ENCODE measurements around the gene EFEMP1. TPM values are rescaled to one million over a fixed set of nuclear protein-coding genes. Genes with fewer than 3 reads are reported as not detected.

Gene EFEMP1
- total RNA-seq, 1 donor = 1,564 TPM

- no peak for DNase-seq (ENCODE audit: insufficient read length, low spot score, missing footprints)
- H3K4me3 ChIP-seq (ENCODE audit: insufficient read depth, low read length) = no peak overlapping the region
- H3K4me2 ChIP-seq (ENCODE audit: insufficient read depth, low read length) = no peak overlapping the region
- no peaks in the 10 kb centered on the region for H3K27me3 ChIP-seq (ENCODE audit: insufficient read depth, low read length)
- no peaks in the 10 kb centered on the region for H4K20me1 ChIP-seq (ENCODE audit: insufficient read depth, low read length)
- H3K4me1 ChIP-seq (ENCODE audit: insufficient read depth, low read length) = peaks cover 73% of the 10 kb centered on the region
- H3K27ac ChIP-seq (ENCODE audit: low read depth, low read length) = peak overlapping the region; percentile 57
- TF ChIP-seq CTCF (IDR thresholded peaks at IDR 0.05; ENCODE audit: extremely low read depth, low read depth, low read length) = no peak
- H3K9me3 ChIP-seq (ENCODE audit: low read depth, low read length) = no peaks in the 10 kb centered on the region
- H3K36me3 ChIP-seq (ENCODE audit: insufficient read depth, low read length) = peaks cover 45% of the 10 kb centered on the region
- peaks cover 21% of the 10 kb centered on the region for H3K79me2 ChIP-seq (ENCODE audit: insufficient read depth, low read length)
- no peak overlapping the region for H2AFZ ChIP-seq (ENCODE audit: low read length)
Measured at GRCh38 chr2:55891671-55892094, 31.9 kb downstream of the EFEMP1 start.

DNA sequence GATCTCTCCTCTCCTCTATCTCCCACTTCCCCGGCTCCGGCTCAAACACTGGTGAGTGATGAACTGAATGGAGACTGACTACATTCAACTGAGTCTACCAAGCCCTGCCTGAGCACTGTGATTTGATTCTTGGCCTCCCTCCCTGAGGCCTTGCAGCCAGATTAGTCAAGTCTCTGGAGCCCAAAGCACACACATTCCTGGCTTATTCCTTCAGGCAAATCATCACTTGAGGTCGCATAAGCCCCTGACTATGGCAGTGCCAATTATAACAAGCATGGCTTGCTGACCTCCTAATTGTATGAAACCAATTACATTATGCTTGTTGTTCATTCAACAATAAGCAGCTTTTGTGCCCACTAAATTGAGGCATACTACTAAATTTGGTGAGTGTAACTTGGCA lies 34.6 kb downstream of the EFEMP1 start:
- Histone ChIP-seq H4K20me1 (ENCODE audit: insufficient read depth, low read length) (no peaks in the 10 kb centered on the region), H3K27ac (ENCODE audit: low read depth, low read length) (peak overlapping the region; percentile 93), H3K4me2 (ENCODE audit: insufficient read depth, low read length) (peak overlapping the region; percentile 38), H2AFZ (ENCODE audit: low read length) (no peak overlapping the region), H3K4me1 (ENCODE audit: insufficient read depth, low read length) (peaks cover 93% of the 10 kb centered on the region), H3K27me3 (ENCODE audit: insufficient read depth, low read length) (no peaks in the 10 kb centered on the region), H3K36me3 (ENCODE audit: insufficient read depth, low read length) (peaks cover 41% of the 10 kb centered on the region), H3K4me3 (ENCODE audit: insufficient read depth, low read length) (no peak overlapping the region), H3K79me2 (ENCODE audit: insufficient read depth, low read length) (peaks cover 14% of the 10 kb centered on the region), H3K9me3 (ENCODE audit: low read depth, low read length) (no peaks in the 10 kb centered on the region)
- TF ChIP-seq CTCF (IDR thresholded peaks at IDR 0.05; ENCODE audit: extremely low read depth, low read depth, low read length) = no peak
- DNase-seq (ENCODE audit: insufficient read length, low spot score, missing footprints) = no peak

- peak overlapping the region; percentile 39 for H3K4me2 ChIP-seq (ENCODE audit: insufficient read depth, low read length)
- H2AFZ ChIP-seq (ENCODE audit: low read length) = no peak overlapping the region
- no peaks in the 10 kb centered on the region for H3K9me3 ChIP-seq (ENCODE audit: low read depth, low read length)
- peak; percentile 65 for DNase-seq (ENCODE audit: insufficient read length, low spot score, missing footprints)
- H4K20me1 ChIP-seq (ENCODE audit: insufficient read depth, low read length) = no peaks in the 10 kb centered on the region
- peaks cover 97% of the 10 kb centered on the region for H3K4me1 ChIP-seq (ENCODE audit: insufficient read depth, low read length)
- H3K36me3 ChIP-seq (ENCODE audit: insufficient read depth, low read length) = peaks cover 48% of the 10 kb centered on the region
- H3K27ac ChIP-seq (ENCODE audit: low read depth, low read length) = peak overlapping the region; percentile 93
- TF ChIP-seq CTCF (IDR thresholded peaks at IDR 0.05; ENCODE audit: extremely low read depth, low read depth, low read length) = no peak
- H3K79me2 ChIP-seq (ENCODE audit: insufficient read depth, low read length) = peaks cover 10% of the 10 kb centered on the region
- no peak overlapping the region for H3K4me3 ChIP-seq (ENCODE audit: insufficient read depth, low read length)
- H3K27me3 ChIP-seq (ENCODE audit: insufficient read depth, low read length) = no peaks in the 10 kb centered on the region
Measured at GRCh38 chr2:55887901-55888624, 35.5 kb downstream of the EFEMP1 start.

DNA sequence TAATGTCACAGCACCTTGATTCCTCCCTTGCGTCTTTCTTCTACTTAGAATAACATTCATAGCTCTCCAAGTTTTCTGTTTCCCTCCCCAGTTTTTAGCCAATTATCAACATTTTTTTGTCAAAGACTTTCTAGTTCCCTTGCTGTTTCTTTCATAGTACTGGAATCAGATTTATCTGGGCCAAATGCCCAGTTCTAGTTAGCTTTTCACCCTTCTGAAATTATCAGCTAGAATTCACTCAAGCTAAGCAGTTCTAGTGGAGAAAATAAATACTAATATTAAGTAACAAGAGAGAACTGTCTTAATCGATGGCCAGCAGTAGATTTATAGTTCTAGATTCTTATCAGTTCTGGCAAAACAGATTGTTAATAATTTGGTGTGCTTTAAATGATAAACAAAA lies 36.2 kb downstream of the EFEMP1 start:
- Histone ChIP-seq H3K27me3 (ENCODE audit: insufficient read depth, low read length) (no peaks in the 10 kb centered on the region), H3K9me3 (ENCODE audit: low read depth, low read length) (no peaks in the 10 kb centered on the region), H4K20me1 (ENCODE audit: insufficient read depth, low read length) (no peaks in the 10 kb centered on the region), H2AFZ (ENCODE audit: low read length) (no peak overlapping the region), H3K36me3 (ENCODE audit: insufficient read depth, low read length) (peaks cover 48% of the 10 kb centered on the region), H3K27ac (ENCODE audit: low read depth, low read length) (peak overlapping the region; percentile 93), H3K4me3 (ENCODE audit: insufficient read depth, low read length) (no peak overlapping the region), H3K4me2 (ENCODE audit: insufficient read depth, low read length) (no peak overlapping the region), H3K79me2 (ENCODE audit: insufficient read depth, low read length) (peaks cover 7% of the 10 kb centered on the region), H3K4me1 (ENCODE audit: insufficient read depth, low read length) (peaks cover 96% of the 10 kb centered on the region)
- TF ChIP-seq CTCF (IDR thresholded peaks at IDR 0.05; ENCODE audit: extremely low read depth, low read depth, low read length) = no peak
- no peak for DNase-seq (ENCODE audit: insufficient read length, low spot score, missing footprints)
